ENCODE results near the gene PLPP6. TPM values are rescaled to one million over a fixed set of nuclear protein-coding genes. Genes with fewer than 3 reads are reported as not detected.

The PLPP6 gene
- total and polyA plus RNA-seq, 2 donors, result 6.4 to 12.4 TPM

DNA sequence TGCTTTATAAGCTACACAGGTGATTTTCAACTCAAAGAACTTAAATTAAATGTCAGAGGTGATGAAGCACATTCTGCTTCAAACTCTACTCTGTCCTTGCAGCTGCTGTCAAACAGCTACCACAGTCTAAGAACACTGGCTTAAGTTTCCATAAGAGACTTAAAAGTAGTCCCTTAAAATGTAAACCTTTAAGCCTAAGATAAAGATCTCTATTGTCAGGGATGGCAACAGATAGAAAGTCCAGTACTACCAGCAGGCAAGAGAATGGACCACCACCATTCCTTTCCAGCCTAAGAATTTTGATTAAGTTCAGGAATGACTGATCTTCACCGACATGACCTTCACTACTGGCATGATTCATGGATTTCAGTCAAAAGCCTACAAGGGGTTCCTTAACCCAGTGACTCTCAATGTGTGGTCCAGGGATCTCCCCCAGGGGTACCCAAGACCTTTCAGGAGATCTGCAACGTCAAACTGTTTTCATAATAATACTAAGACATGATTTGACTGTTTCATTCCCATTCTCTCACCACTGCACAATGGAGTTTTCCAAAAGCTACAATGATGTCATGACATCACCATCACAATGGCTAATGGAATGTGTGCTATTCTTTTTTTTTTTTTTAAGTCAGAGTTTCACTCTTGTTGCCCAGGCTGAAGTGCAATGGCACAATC lies 41.1 kb upstream of the PLPP6 start:
- Histone ChIP-seq H3K27ac (ENCODE audit: low read depth in 1 of 2, low read length in 1 of 2) (peak overlapping the region in 1 of 2 donors; percentile 75), H3K9me3 (ENCODE audit: control insufficient read depth in 2 of 2, insufficient read depth in 1 of 2, low read length in 1 of 2) (no peaks in the 10 kb centered on the region), H3K36me3 (ENCODE audit: control insufficient read depth in 2 of 2, insufficient read depth in 2 of 2, low read length in 1 of 2) (no peaks in the 10 kb centered on the region), H3K27me3 (ENCODE audit: control insufficient read depth in 2 of 2, insufficient read depth in 1 of 2, low read length in 1 of 2) (peaks cover 0 to 2% of the 10 kb centered on the region in 2 donors), H3K4me3 (ENCODE audit: low read length in 2 of 2) (no peak overlapping the region), H3K4me1 (ENCODE audit: control insufficient read depth in 2 of 2, insufficient read depth in 2 of 2, low read length in 2 of 2) (peaks cover 8 to 14% of the 10 kb centered on the region in 2 donors)
- DNase-seq (ENCODE audit: low read depth in 6 of 9, low spot score in 9 of 9), result no peak
- 86% methylated on average over 2 of the region's 2 CpGs for WGBS

DNA sequence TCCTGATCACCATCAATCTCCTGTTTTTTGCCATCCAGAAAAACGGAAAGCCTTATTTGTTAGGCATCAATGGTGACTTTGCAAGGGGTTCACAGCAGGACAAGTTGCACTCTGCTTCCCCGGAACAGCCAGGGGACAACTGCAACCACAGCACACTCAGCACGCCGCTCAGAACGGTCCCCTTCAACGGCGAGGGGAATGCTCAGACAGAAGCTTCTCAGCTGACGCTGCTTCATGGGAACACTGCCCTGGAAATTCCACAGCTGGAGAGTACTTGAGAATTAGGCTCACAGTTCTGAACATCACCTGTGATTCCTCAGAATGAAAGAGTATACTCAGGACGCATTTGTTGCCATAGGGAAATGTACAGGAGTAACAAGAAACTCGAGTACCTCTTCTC lies 40.1 kb upstream of the PLPP6 start:
- no peak for DNase-seq (ENCODE audit: low read depth in 6 of 9, low spot score in 9 of 9)
- Histone ChIP-seq H3K4me3 (ENCODE audit: low read length in 2 of 2) (no peak overlapping the region), H3K36me3 (ENCODE audit: control insufficient read depth in 2 of 2, insufficient read depth in 2 of 2, low read length in 1 of 2) (no peaks in the 10 kb centered on the region), H3K27ac (ENCODE audit: low read depth in 1 of 2, low read length in 1 of 2) (no peak overlapping the region), H3K4me1 (ENCODE audit: control insufficient read depth in 2 of 2, insufficient read depth in 2 of 2, low read length in 2 of 2) (peaks cover 8 to 16% of the 10 kb centered on the region in 2 donors), H3K9me3 (ENCODE audit: control insufficient read depth in 2 of 2, insufficient read depth in 1 of 2, low read length in 1 of 2) (no peaks in the 10 kb centered on the region), H3K27me3 (ENCODE audit: control insufficient read depth in 2 of 2, insufficient read depth in 1 of 2, low read length in 1 of 2) (peaks cover 2 to 3% of the 10 kb centered on the region in 2 donors)
- WGBS, result 87% methylated on average over 10 of the region's 10 CpGs

- no peak for DNase-seq (ENCODE audit: low read depth in 6 of 9, low spot score in 9 of 9)
- Histone ChIP-seq H3K4me3 (ENCODE audit: low read length in 2 of 2) (no peak overlapping the region), H3K27ac (ENCODE audit: low read depth in 1 of 2, low read length in 1 of 2) (no peak overlapping the region), H3K27me3 (ENCODE audit: control insufficient read depth in 2 of 2, insufficient read depth in 1 of 2, low read length in 1 of 2) (peaks cover 0 to 3% of the 10 kb centered on the region in 2 donors), H3K36me3 (ENCODE audit: control insufficient read depth in 2 of 2, insufficient read depth in 2 of 2, low read length in 1 of 2) (no peaks in the 10 kb centered on the region), H3K9me3 (ENCODE audit: control insufficient read depth in 2 of 2, insufficient read depth in 1 of 2, low read length in 1 of 2) (no peaks in the 10 kb centered on the region), H3K4me1 (ENCODE audit: control insufficient read depth in 2 of 2, insufficient read depth in 2 of 2, low read length in 2 of 2) (peaks cover 0 to 4% of the 10 kb centered on the region in 2 donors)
- 58% methylated on average over 2 of the region's 2 CpGs for WGBS
Measured at GRCh38 chr9:4630836-4631235, 31.3 kb upstream of the PLPP6 start.

- H3K4me3 ChIP-seq (ENCODE audit: low read length in 2 of 2), result no peak overlapping the region
- no peaks in the 10 kb centered on the region for H3K27me3 ChIP-seq (ENCODE audit: control insufficient read depth in 2 of 2, insufficient read depth in 1 of 2, low read length in 1 of 2)
- H3K27ac ChIP-seq (ENCODE audit: low read depth in 1 of 2, low read length in 1 of 2), result no peak overlapping the region
- no peaks in the 10 kb centered on the region for H3K36me3 ChIP-seq (ENCODE audit: control insufficient read depth in 2 of 2, insufficient read depth in 2 of 2, low read length in 1 of 2)
- peaks cover 0 to 2% of the 10 kb centered on the region in 2 donors for H3K4me1 ChIP-seq (ENCODE audit: control insufficient read depth in 2 of 2, insufficient read depth in 2 of 2, low read length in 2 of 2)
- WGBS, result 86% methylated on average over 3 of the region's 3 CpGs
- H3K9me3 ChIP-seq (ENCODE audit: control insufficient read depth in 2 of 2, insufficient read depth in 1 of 2, low read length in 1 of 2), result no peaks in the 10 kb centered on the region
- peak in 1 of 9 donors; percentile 26 for DNase-seq (ENCODE audit: low read depth in 6 of 9, low spot score in 9 of 9)
Measured at GRCh38 chr9:4638968-4639367, 23.1 kb upstream of the PLPP6 start.

- H3K27ac ChIP-seq (ENCODE audit: low read depth in 1 of 2, low read length in 1 of 2), result no peak overlapping the region
- no peaks in the 10 kb centered on the region for H3K36me3 ChIP-seq (ENCODE audit: control insufficient read depth in 2 of 2, insufficient read depth in 2 of 2, low read length in 1 of 2)
- H3K9me3 ChIP-seq (ENCODE audit: control insufficient read depth in 2 of 2, insufficient read depth in 1 of 2, low read length in 1 of 2), result no peaks in the 10 kb centered on the region
- DNase-seq (ENCODE audit: low read depth in 6 of 9, low spot score in 9 of 9), result no peak
- H3K4me1 ChIP-seq (ENCODE audit: control insufficient read depth in 2 of 2, insufficient read depth in 2 of 2, low read length in 2 of 2), result peaks cover 0 to 2% of the 10 kb centered on the region in 2 donors
- H3K4me3 ChIP-seq (ENCODE audit: low read length in 2 of 2), result no peak overlapping the region
- no peaks in the 10 kb centered on the region for H3K27me3 ChIP-seq (ENCODE audit: control insufficient read depth in 2 of 2, insufficient read depth in 1 of 2, low read length in 1 of 2)
- WGBS, result 68% methylated on average over 2 of the region's 2 CpGs
Measured at GRCh38 chr9:4639420-4639819, 22.7 kb upstream of the PLPP6 start.

DNA sequence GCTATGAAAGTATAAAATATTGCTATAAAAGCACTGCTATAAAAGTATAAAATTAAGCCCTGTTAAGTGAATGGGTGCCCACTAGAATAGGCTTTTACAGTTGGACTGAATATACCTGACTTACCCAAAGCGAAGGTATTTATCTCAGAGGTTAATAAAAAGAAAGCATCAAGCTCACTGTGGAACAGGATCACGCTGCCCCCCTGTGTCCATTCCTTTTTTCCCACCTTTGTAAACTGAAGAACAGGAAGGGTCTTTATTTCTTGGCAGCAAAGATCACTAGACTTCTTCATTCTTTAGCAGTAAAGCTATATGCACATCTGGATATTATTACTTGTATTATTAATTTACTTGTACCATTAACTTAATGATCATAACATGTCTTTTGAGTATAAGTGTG lies 22.1 kb upstream of the PLPP6 start:
- peak in 6 of 9 donors; percentile 32 to 75 (median 40) for DNase-seq (ENCODE audit: low read depth in 6 of 9, low spot score in 9 of 9)
- no peaks in the 10 kb centered on the region for H3K27me3 ChIP-seq (ENCODE audit: control insufficient read depth in 2 of 2, insufficient read depth in 1 of 2, low read length in 1 of 2)

GRCh38 chr9:4642351-4642750 lies 19.7 kb upstream of the PLPP6 start:
- H3K4me3 ChIP-seq (ENCODE audit: low read length in 2 of 2), result no peak overlapping the region
- WGBS, result 96% methylated on average over 2 of the region's 2 CpGs
- H3K27ac ChIP-seq (ENCODE audit: low read depth in 1 of 2, low read length in 1 of 2), result no peak overlapping the region
- H3K36me3 ChIP-seq (ENCODE audit: control insufficient read depth in 2 of 2, insufficient read depth in 2 of 2, low read length in 1 of 2), result no peaks in the 10 kb centered on the region
- no peaks in the 10 kb centered on the region for H3K9me3 ChIP-seq (ENCODE audit: control insufficient read depth in 2 of 2, insufficient read depth in 1 of 2, low read length in 1 of 2)
- peaks cover 0 to 2% of the 10 kb centered on the region in 2 donors for H3K4me1 ChIP-seq (ENCODE audit: control insufficient read depth in 2 of 2, insufficient read depth in 2 of 2, low read length in 2 of 2)
- no peak for DNase-seq (ENCODE audit: low read depth in 6 of 9, low spot score in 9 of 9)
- H3K27me3 ChIP-seq (ENCODE audit: control insufficient read depth in 2 of 2, insufficient read depth in 1 of 2, low read length in 1 of 2), result no peaks in the 10 kb centered on the region

More for the DNA sequence above, 22.1 kb upstream of the PLPP6 start:
- Histone ChIP-seq H3K36me3 (ENCODE audit: control insufficient read depth in 2 of 2, insufficient read depth in 2 of 2, low read length in 1 of 2) (no peaks in the 10 kb centered on the region), H3K4me3 (ENCODE audit: low read length in 2 of 2) (no peak overlapping the region), H3K4me1 (ENCODE audit: control insufficient read depth in 2 of 2, insufficient read depth in 2 of 2, low read length in 2 of 2) (peaks cover 0 to 2% of the 10 kb centered on the region in 2 donors), H3K27ac (ENCODE audit: low read depth in 1 of 2, low read length in 1 of 2) (no peak overlapping the region), H3K9me3 (ENCODE audit: control insufficient read depth in 2 of 2, insufficient read depth in 1 of 2, low read length in 1 of 2) (no peaks in the 10 kb centered on the region)
- WGBS, result 60% methylated on average over 2 of the region's 2 CpGs

DNA sequence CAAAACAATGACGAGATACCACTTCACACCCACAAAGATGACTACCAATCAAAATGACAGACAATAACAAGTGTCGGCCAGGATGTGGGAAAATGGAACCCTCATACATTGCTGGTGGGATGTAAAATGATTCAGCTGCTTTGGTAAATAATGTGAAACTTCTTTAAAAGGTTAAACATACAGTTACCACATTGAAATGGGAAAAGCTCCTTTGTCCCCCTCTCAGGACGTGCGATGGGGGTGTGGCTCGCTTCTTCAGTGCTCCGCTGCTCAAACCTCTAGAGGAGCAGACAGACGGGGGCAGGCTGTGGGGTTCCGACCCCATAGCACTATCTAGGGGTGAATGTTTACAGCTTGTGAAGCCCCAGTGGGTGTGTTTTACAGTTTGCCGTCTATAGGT lies 8.0 kb upstream of the PLPP6 start:
- Histone ChIP-seq H3K27ac (ENCODE audit: low read depth in 1 of 2, low read length in 1 of 2) (no peak overlapping the region), H3K4me1 (ENCODE audit: control insufficient read depth in 2 of 2, insufficient read depth in 2 of 2, low read length in 2 of 2) (no peaks in the 10 kb centered on the region), H3K9me3 (ENCODE audit: control insufficient read depth in 2 of 2, insufficient read depth in 1 of 2, low read length in 1 of 2) (no peaks in the 10 kb centered on the region), H3K4me3 (ENCODE audit: low read length in 2 of 2) (no peak overlapping the region), H3K36me3 (ENCODE audit: control insufficient read depth in 2 of 2, insufficient read depth in 2 of 2, low read length in 1 of 2) (no peaks in the 10 kb centered on the region), H3K27me3 (ENCODE audit: control insufficient read depth in 2 of 2, insufficient read depth in 1 of 2, low read length in 1 of 2) (peaks cover 0 to 3% of the 10 kb centered on the region in 2 donors)
- 92% methylated on average over 9 of the region's 9 CpGs for WGBS
- no peak for DNase-seq (ENCODE audit: low read depth in 6 of 9, low spot score in 9 of 9)

DNA sequence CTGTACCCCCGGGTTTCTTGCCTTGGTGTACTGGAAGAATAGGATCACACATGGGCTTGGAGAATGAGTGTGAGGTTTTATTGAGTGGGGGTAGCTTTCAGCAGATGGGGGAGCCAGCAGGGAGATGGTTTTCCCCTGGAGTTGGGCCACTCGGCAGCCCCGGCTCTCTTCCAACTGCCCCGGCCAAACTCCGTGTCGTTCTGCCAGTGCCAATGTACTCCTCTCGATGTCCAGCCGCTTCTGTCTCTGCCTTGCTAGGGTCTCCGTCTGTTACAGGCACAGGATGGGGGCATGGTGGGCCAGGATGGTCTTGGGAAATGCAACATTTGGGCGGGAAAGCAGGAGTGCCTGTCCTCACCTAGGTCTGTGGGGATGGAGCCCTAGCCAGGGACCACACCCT lies 7.6 kb upstream of the PLPP6 start:
- H3K4me3 ChIP-seq (ENCODE audit: low read length in 2 of 2), result no peak overlapping the region
- no peak for DNase-seq (ENCODE audit: low read depth in 6 of 9, low spot score in 9 of 9)
- WGBS, result 88% methylated on average over 10 of the region's 10 CpGs

More for the DNA sequence above, 7.6 kb upstream of the PLPP6 start:
- Histone ChIP-seq H3K4me1 (ENCODE audit: control insufficient read depth in 2 of 2, insufficient read depth in 2 of 2, low read length in 2 of 2) (no peaks in the 10 kb centered on the region), H3K27me3 (ENCODE audit: control insufficient read depth in 2 of 2, insufficient read depth in 1 of 2, low read length in 1 of 2) (peaks cover 0 to 3% of the 10 kb centered on the region in 2 donors), H3K36me3 (ENCODE audit: control insufficient read depth in 2 of 2, insufficient read depth in 2 of 2, low read length in 1 of 2) (no peaks in the 10 kb centered on the region), H3K27ac (ENCODE audit: low read depth in 1 of 2, low read length in 1 of 2) (no peak overlapping the region), H3K9me3 (ENCODE audit: control insufficient read depth in 2 of 2, insufficient read depth in 1 of 2, low read length in 1 of 2) (no peaks in the 10 kb centered on the region)

Measured in thymus (tissue), 11 donors.